NCI-H1436 treated with DMSO at 0.1 percent for 48 hours (cell line): Measurements from ENCODE around the gene RGS19.
"Not testable (repeated sequence)": the region's sequence is repeated elsewhere in the genome, so short reads cannot be mapped to it uniquely, and the experiment has no call there.

Experiments
- DNase-seq: peaks from one replicate; lab custom pipeline; 2025; lab: John Stamatoyannopoulos, UW

Gene RGS19

DNA sequence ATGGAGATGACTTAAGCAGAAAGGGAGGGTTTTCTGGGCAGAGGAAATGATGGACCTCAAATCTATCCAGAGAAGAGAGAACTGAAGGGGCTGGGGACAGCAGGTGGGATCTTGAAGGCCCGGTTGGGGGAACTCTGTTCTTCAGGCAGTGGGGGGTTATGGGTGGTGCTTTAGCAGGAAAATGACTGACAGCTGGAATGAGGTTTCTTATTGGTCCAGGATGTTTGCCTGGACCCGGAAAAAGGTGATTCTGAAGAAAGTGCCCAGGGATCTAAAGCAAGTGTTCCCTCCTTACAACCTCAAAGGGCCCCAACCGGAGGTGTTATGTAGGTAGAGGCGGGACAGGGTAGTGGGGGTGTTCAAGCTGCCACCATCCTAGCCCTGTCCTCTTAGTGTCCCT, 16.1 kb upstream of the RGS19 start:
- no peak for DNase-seq

- DNase-seq, result no peak
Observed at GRCh38 chr20:64093013-64093503, 13.7 kb upstream of the RGS19 start.

GRCh38 chr20:64092258-64093012, 13.1 kb upstream of the RGS19 start:
- no peak for DNase-seq

GRCh38 chr20:64091770-64092169, 12.5 kb upstream of the RGS19 start:
- no peak for DNase-seq

DNA sequence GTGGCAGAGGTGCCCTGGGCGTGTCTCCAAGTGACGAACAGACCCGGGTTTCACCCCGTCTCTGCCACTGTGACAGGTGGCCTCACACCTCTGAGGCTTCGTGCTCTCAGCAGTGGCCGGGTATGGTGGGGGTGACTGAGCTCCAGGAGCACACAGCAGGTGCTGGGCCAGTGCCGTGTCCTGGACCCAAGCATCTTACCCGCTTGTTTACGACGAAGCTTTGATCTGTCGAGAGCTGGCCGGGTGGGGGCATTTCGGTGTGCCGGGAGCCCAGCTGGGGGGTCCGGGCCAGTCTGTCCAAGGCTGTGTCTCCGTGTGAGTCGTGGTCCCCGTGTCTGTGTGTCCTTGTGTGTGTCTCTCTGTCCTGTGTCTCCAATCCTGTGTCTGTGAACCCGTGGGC, 12.0 kb upstream of the RGS19 start:
- DNase-seq, result no peak

DNA sequence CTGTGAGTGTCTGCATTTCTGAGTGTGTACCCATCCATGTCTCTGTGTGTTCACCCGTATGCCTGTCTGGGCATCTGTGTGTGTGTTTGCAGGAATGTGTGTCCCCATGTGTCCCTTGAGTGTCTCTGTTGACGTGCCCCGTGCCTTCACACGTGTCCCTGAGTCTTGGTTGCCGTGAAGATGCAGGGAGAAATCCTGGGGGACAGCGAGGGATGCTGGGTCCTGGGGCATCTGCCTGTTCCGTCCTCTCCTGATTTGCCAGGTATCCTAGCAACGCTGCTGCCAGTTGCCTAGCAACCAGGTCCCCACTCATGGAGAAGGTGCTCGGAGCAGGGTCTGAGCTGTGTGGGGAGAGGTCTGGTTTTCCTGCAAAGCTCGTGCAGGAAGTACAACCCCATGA, 10.8 kb upstream of the RGS19 start:
- no peak for DNase-seq

- not testable (repeated sequence) for DNase-seq
Observed at GRCh38 chr20:64088586-64088985, 9.3 kb upstream of the RGS19 start.

DNA sequence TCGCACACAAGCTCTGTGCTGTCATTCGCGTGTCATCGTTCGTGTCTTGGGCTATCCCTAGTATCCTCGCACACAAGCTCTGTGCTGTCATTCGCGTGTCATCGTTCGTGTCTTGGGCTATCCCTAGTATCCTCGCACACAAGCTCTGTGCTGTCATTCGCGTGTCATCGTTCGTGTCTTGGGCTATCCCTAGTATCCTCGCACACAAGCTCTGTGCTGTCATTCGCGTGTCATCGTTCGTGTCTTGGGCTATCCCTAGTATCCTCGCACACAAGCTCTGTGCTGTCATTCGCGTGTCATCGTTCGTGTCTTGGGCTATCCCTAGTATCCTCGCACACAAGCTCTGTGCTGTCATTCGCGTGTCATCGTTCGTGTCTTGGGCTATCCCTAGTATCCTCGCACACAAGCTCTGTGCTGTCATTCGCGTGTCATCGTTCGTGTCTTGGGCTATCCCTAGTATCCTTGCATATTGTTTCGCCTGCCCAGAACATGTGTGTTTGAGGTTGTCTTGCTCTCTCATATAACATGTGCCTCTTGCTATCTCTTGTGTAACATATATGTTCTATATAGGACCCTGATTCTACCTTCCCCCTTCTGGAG, 8.0 kb upstream of the RGS19 start:
- not testable (repeated sequence) for DNase-seq

GRCh38 chr20:64086801-64087200, 7.5 kb upstream of the RGS19 start:
- no peak for DNase-seq

- no peak for DNase-seq
Observed at GRCh38 chr20:64084685-64085152, 5.4 kb upstream of the RGS19 start.

- DNase-seq, result no peak
Observed at GRCh38 chr20:64083804-64084684, 4.7 kb upstream of the RGS19 start, which contains the start of gene LKAAEAR1. LKAAEAR1 (minus strand) TSS chr20:64084398; CDS start chr20:64084219, 179 bp downstream.

DNA sequence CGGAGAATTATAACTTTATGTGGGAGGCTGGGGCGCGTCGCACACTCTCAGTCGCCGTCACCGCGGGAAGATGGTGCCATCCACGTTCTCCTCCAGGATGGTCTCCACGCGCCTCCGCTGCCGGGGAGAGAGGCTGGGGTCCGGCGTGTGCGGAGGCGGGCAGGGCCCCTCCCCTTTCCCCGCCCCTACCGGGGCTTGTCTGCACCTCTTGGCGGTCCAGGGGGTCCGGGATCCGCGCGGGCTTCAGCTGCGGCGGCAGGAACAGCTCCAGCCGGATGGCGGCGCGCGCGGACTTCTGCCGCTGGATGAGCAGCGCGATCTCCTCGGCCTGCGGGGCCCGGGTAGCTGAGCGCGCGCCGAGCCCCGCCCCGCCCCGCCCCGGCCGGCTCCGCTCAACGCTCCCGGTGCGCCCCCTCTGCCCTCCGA, 4.1 kb upstream of the RGS19 start:
- DNase-seq, result no peak

DNA sequence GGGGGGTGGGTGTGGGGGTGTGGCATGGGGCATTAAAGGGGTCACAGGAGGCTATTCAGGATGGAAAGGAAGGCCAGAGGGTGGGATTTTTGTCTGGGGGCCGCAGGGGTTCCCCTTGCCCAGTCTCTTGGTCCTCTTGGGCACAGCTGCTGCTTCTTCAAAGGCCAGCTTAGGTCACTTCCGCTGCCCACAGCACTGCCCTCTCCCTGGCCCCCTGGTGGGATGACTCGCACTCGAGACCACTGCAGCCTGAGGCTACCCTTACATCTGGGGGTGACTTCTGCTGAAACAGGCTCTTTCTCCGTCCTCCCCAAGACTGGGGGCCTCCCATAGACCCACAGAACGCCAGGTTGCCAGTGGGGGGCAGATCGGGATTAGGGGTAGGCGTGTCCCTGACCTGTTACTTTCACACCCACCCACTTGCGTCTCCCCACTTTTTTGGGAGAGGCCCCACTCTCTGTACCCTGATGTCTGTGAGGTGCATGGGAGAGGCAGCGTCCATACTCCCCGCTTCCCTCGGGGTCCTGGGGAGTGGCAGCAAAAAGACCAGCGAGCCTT, 3.6 kb upstream of the RGS19 start:
- DNase-seq, result no peak

- no peak for DNase-seq
Observed at GRCh38 chr20:64082126-64082731, 2.9 kb upstream of the RGS19 start.

DNA sequence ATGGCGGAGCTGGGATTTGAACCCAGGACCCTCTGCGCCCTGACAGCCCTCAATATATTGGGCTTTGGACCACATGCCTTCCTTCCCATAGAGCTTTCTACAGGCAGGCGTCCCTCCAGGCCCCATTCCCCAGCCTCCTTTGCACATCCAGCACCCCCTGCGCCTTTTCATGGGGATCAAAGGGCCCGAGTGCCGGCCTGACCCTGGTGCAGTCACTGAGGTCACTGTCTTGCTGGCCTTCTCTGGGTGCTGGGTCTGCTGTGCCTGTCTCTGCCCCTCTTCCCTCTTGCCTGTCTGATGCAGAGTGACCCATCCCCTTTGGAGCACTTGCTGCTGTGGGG, 2.3 kb upstream of the RGS19 start:
- DNase-seq, result no peak

DNA sequence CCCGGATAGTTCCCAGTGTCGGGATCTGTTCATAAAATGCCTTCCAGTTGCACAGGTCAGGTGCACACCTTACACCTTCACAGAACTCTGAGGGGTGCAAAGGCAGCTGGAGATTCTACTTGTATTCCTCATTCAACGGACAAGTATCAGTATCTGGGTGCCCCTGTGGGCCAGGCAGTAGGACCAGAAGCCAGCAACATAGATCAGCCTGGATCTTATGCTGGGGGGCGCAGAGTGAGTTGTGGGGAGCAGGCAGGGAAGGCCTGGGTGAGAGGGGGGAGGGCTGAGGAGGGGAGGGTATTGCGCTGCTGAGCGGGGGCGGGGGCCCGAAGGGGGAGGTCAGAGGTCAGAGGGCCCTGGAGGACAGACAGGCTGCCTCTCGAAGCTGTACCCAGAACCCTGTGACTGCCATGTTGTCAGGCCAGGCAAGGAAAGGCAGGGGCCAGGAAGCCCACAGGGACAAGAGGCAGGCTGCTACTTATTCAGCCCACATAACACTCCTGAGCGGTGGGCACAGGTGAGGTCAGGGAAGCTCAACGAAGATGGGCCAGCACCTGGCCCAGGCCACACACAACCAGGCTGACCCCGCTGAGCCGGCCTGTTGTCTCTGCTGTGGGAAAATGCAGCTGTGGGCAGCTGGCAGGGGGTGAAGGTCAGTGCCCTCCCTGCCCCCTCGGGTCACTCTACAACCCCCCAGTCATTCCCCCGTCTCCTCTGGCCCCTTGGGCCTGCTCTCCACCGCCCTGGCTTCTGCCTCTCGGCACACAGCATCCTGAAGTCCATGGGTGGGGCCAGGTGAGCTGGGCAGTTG, 1.7 kb upstream of the RGS19 start:
- DNase-seq, result no peak

DNA sequence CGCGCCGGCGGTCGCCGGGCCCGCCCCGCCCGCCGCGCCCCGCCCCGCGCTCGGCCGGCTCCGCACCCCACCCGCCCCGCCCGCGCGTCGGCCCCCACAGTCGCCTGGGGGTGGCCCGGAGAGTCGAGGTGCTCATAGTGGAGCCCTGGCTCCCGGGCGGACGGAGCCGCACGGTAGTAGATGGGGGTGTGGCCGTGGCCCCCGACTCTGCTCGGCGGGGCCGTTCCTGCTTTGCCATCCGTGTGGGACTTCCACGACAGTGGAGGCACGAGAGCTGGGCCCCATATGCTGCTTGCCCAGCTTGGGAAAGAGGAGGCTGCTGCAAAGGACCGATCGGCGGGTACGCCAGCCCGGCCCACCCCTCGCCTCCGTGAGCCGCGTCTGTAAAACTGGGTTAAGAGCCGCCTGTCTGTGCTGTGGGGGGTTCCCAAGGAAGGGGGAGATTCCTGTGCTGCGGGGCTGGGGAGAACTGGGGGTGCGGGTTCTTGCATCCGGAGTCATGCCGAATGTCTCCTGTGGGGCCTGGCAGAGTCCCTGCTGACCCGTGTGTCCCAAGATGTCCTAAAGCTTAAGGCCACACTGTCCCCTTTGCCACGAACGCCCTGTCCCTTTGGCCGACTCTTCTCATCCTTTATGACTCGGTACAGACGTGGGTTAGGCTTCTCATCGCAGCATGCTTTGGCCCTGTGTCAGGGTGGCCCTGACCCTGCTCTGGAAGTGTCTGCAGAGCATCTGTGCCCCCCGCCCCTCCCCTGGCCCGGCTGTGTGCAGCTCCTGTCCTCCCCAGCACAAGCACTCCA, 895 bp upstream of the RGS19 start, which contains the start of gene OPRL1:
Gene OPRL1 (plus strand): TSS at position 70 of the 800 bp plus-strand sequence. CDS start 12,639 bp downstream, outside the sequence.
- no peak for DNase-seq

DNA sequence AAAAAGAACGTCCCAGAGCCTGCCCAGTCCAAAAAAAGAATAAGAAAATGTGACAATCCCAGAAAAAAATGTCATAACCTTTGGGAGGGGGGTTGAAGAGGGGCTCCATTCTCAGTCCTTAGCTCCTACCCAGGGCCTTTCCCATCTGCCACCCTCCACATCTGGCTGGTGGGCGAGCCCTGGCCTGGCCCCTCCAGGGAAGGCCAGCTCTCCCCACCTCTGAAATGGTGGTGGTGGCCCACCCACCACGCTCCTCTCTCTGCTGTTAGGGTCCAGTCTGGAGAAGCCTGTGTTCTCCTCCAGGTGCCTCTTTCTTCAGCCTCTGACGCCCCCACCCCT, 415 bp downstream of the RGS19 start:
- no peak for DNase-seq

DNA sequence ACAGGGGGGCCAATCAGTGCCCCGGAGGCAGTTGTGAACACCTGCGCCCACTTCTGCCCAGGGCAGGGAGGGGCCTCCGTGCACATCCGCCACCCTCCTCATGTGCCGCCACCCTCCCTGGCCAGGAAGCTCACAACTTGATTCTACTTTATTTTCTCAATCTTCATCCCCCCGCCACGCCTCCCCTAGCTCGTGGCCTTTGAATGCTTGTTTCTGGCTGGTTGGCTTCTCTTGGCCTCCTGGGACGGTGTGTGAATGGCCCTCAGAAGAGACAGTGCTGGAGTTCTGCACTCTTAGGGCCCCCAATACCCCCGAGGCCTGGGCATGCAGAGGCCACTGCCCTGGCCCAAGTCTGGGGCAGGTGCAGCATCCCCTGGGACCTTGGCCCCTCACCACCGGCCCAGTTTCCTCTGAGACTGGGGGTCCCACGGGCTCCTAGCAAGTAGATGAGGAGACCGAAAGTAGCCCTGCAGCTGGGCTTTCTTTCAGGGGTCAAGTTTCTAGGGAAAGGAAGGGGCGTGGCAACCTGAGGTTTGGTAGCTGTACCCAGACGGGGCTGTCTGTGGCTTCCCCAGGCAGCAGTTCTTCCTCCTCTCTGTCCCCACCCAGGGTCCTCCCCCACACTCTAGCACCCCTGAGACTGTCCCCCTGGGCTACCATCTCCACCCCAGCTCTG, 1.3 kb downstream of the RGS19 start:
- no peak for DNase-seq

DNA sequence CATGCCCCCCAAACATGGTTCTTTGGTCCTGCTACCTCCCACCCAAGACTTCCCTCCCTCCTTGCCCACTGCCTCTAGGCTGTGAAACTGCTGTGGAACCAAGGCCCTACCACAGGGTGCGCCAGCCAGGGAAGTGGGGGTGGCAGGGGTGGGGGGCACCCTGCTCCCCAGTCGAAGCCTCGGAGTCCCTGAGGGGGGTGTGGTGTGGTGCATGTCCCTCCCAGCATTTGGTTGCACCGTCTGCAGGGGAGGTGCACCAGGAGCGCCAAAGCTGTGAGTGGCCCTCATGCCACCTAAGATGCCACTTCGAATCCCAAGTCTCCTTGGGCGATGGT, 1.8 kb downstream of the RGS19 start:
- no peak for DNase-seq
